GM23338 (cell line): ENCODE measurements around the gene SERPINI1. TPM values are rescaled to one million over a fixed set of nuclear protein-coding genes. Genes with fewer than 3 reads are reported as not detected.

ENCODE experiments used
- ATAC-seq: fragments of 200-7000 bp; cut with Tn5 transposase; 3 replicates; pipeline ENCODE4 v1.9.1; 2020
- DNase-seq: peaks from one replicate; pipeline ENCODE4 v3.0.0-alpha.2; 2015; ENCODE audit warnings: low spot score
- H2AFZ ChIP-seq: fragments of 200-600 bp; sonication (generic); 2 replicates; pipeline ENCODE4 v1.8.0; 2016; ENCODE audit warnings: antibody characterized with exemption, mild to moderate bottlenecking, moderate library complexity
- H3F3A ChIP-seq: fragments of 200-600 bp; sonication (generic); replicated peaks from 2 replicates; pipeline ENCODE4 v1.8.0; 2017; ENCODE audit warnings: antibody characterized with exemption, mixed run types, low read depth
- H3K27ac ChIP-seq: fragments of 200-600 bp; sonication (generic); 2 replicates; pipeline ENCODE4 v1.6.1; 2016; ENCODE audit warnings: low read depth
- H3K27me3 ChIP-seq: fragments of 200-600 bp; sonication (generic); 2 replicates; pipeline ENCODE4 v1.8.0; 2016; ENCODE audit warnings: mild to moderate bottlenecking, mixed run types, moderate library complexity; ENCODE audit not compliant: insufficient read depth
- H3K36me3 ChIP-seq: fragments of 200-600 bp; sonication (generic); 2 replicates; pipeline ENCODE4 v1.8.0; 2016; ENCODE audit warnings: mild to moderate bottlenecking; ENCODE audit not compliant: insufficient read depth
- H3K4me1 ChIP-seq: fragments of 200-600 bp; sonication (generic); 2 replicates; pipeline ENCODE4 v1.8.0; 2016; ENCODE audit warnings: mild to moderate bottlenecking, moderate library complexity; ENCODE audit not compliant: insufficient read depth
- H3K4me2 ChIP-seq: fragments of 200-600 bp; sonication (generic); 2 replicates; pipeline ENCODE4 v1.7.1; 2017; ENCODE audit warnings: mixed run types
- H3K4me3 ChIP-seq: fragments of 200-600 bp; sonication (generic); 2 replicates; pipeline ENCODE4 v1.6.1; 2016; ENCODE audit warnings: mixed run types
- H3K79me2 ChIP-seq: fragments of 200-600 bp; sonication (generic); replicated peaks from 2 replicates; pipeline ENCODE4 v1.8.0; 2017; ENCODE audit warnings: mild to moderate bottlenecking; ENCODE audit not compliant: insufficient read depth
- H3K9me2 ChIP-seq: fragments of 200-600 bp; sonication (generic); 2 replicates; pipeline ENCODE4 v1.8.0; 2017; ENCODE audit not compliant: insufficient read depth
- H4K20me1 ChIP-seq: fragments of 200-600 bp; sonication (generic); replicated peaks from 2 replicates; pipeline ENCODE4 v1.8.0; 2017; ENCODE audit warnings: mild to moderate bottlenecking; ENCODE audit not compliant: insufficient read depth
- H3K27ac Mint-ChIP-seq: 2 replicates; pipeline ENCODE4 v1.8.0; 2020; ENCODE audit warnings: inconsistent platforms, mild to moderate bottlenecking, moderate library complexity, mixed read lengths
- H3K27me3 Mint-ChIP-seq: 3 replicates; pipeline ENCODE4 v1.8.0; 2022; ENCODE audit warnings: low read depth, mild to moderate bottlenecking, moderate library complexity, mixed read lengths, inconsistent platforms; ENCODE audit not compliant: insufficient read depth, poor library complexity
- H3K36me3 Mint-ChIP-seq: 3 replicates; pipeline ENCODE4 v1.8.0; 2021; ENCODE audit warnings: low read depth, mild to moderate bottlenecking, inconsistent platforms, moderate library complexity, mixed read lengths
- H3K4me1 Mint-ChIP-seq: 3 replicates; pipeline ENCODE4 v1.8.0; 2020; ENCODE audit warnings: mild to moderate bottlenecking, inconsistent platforms, mixed read lengths
- H3K4me3 Mint-ChIP-seq: 3 replicates; pipeline ENCODE4 v1.8.0; 2021; ENCODE audit warnings: moderate library complexity, mild to moderate bottlenecking, inconsistent platforms, mixed read lengths
- H3K9me3 Mint-ChIP-seq: 3 replicates; pipeline ENCODE4 v1.8.0; 2020; ENCODE audit warnings: moderate library complexity, mild to moderate bottlenecking, inconsistent platforms, mixed read lengths
- CREB1 ChIP-seq: fragments of 250-450 bp; sonication (Bioruptor Pico); IDR thresholded peaks from 2 replicates; pipeline ENCODE4 v1.5.0; 2020; ENCODE audit warnings: low read depth, mild to moderate bottlenecking, moderate library complexity
- ETS1 ChIP-seq: IDR thresholded peaks from 2 replicates; pipeline ENCODE4 v1.6.1; 2016; ENCODE audit warnings: antibody characterized with exemption
- EZH2 ChIP-seq: fragments of 200-600 bp; sonication (generic); IDR thresholded peaks from one replicate; pipeline ENCODE4 v1.8.0; 2017; ENCODE audit warnings: antibody characterized with exemption, mild to moderate bottlenecking, low read depth; ENCODE audit not compliant: unreplicated experiment
- EZH2phosphoT487 ChIP-seq: fragments of 200-600 bp; sonication (generic); IDR thresholded peaks from one replicate; pipeline ENCODE4 v1.8.1; 2018; ENCODE audit warnings: antibody characterized with exemption; ENCODE audit not compliant: unreplicated experiment
- JUNB ChIP-seq: IDR thresholded peaks from one replicate; pipeline ENCODE4 v1.6.1; 2016; ENCODE audit warnings: antibody characterized with exemption; ENCODE audit not compliant: unreplicated experiment
- NANOG ChIP-seq: IDR thresholded peaks from 2 replicates; pipeline ENCODE4 v1.6.1; 2016; ENCODE audit warnings: antibody characterized with exemption, borderline replicate concordance
- POLR2AphosphoS5 ChIP-seq: IDR thresholded peaks from 2 replicates; pipeline ENCODE4 v1.6.1; 2016; ENCODE audit warnings: antibody characterized with exemption, low read depth
- STAT1 ChIP-seq: IDR thresholded peaks from one replicate; pipeline ENCODE4 v1.6.1; 2016; ENCODE audit warnings: antibody characterized with exemption; ENCODE audit not compliant: unreplicated experiment
- ZNF114 ChIP-seq: fragments of 250-450 bp; sonication (Bioruptor Pico); IDR thresholded peaks from 2 replicates; pipeline ENCODE4 v1.5.0; 2020; ENCODE audit warnings: mild to moderate bottlenecking, moderate library complexity
- ZNF331 ChIP-seq: fragments of 250-450 bp; sonication (Bioruptor Pico); IDR thresholded peaks from 2 replicates; pipeline ENCODE4 v1.5.0; 2020; ENCODE audit warnings: low read depth, mild to moderate bottlenecking, moderate library complexity
- ZNF462 ChIP-seq: fragments of 250-450 bp; sonication (Bioruptor Pico); IDR thresholded peaks from 2 replicates; pipeline ENCODE4 v1.5.0; 2020; ENCODE audit warnings: mild to moderate bottlenecking, moderate library complexity
- polyA plus RNA-seq: library from polyadenylated mRNA; unstranded; fragments of >200 nt; fragmentation: Nextera tagmentation; extraction: Ambion mirVana; gene quantifications from 2 replicates; pipeline ENCODE4 v1.2.1, GENCODE V29; 2016
- total RNA-seq: library from RNA; depleted of rRNA; stranded (reverse); fragments of >200 nt; shearing (Covaris generic); gene quantifications from 2 replicates; pipeline ENCODE4 v1.2.3, GENCODE V29; 2014
- TF ChIP-seq, protein P1 (sequence below): IDR thresholded peaks from one replicate; pipeline ENCODE4 v1.6.1; 2018; ENCODE audit warnings: antibody characterized with exemption; ENCODE audit not compliant: unreplicated experiment
- TF ChIP-seq, protein P2 (sequence below), 2 experiments: fragments of 200-600 bp in 1 of 2; sonication (generic) in 1 of 2; conservative IDR thresholded peaks; 2 replicates each; pipeline versions ENCODE4 v1.5.1 to v1.6.1; 2016 to 2017; ENCODE audit warnings: antibody characterized with exemption in 2 of 2, low read depth in 2 of 2, mild to moderate bottlenecking in 2 of 2, moderate library complexity in 1 of 2

SERPINI1 gene
- total and polyA plus RNA-seq, 2 experiments from 2014 or later: 9.2 to 26.6 TPM

GRCh38 chr3:167840247-167840646 lies 104.7 kb downstream of the SERPINI1 start:
- H3K4me3 ChIP-seq: no peak overlapping the region
- no peaks in the 10 kb centered on the region for H4K20me1 ChIP-seq
- no peaks in the 10 kb centered on the region for H3K27me3 ChIP-seq
- H2AFZ ChIP-seq: no peak overlapping the region
- H3K4me2 ChIP-seq: no peak overlapping the region
- no peaks in the 10 kb centered on the region for H3K9me2 ChIP-seq
- H3K9me3 Mint-ChIP-seq: no peaks in the 10 kb centered on the region
- TF ChIP-seq EZH2: no peak
- no peak for TF ChIP-seq ZNF331 (CRISPR knock-in tag)
- TF ChIP-seq CREB1 (CRISPR knock-in tag): no peak
- TF ChIP-seq, protein P1, sequence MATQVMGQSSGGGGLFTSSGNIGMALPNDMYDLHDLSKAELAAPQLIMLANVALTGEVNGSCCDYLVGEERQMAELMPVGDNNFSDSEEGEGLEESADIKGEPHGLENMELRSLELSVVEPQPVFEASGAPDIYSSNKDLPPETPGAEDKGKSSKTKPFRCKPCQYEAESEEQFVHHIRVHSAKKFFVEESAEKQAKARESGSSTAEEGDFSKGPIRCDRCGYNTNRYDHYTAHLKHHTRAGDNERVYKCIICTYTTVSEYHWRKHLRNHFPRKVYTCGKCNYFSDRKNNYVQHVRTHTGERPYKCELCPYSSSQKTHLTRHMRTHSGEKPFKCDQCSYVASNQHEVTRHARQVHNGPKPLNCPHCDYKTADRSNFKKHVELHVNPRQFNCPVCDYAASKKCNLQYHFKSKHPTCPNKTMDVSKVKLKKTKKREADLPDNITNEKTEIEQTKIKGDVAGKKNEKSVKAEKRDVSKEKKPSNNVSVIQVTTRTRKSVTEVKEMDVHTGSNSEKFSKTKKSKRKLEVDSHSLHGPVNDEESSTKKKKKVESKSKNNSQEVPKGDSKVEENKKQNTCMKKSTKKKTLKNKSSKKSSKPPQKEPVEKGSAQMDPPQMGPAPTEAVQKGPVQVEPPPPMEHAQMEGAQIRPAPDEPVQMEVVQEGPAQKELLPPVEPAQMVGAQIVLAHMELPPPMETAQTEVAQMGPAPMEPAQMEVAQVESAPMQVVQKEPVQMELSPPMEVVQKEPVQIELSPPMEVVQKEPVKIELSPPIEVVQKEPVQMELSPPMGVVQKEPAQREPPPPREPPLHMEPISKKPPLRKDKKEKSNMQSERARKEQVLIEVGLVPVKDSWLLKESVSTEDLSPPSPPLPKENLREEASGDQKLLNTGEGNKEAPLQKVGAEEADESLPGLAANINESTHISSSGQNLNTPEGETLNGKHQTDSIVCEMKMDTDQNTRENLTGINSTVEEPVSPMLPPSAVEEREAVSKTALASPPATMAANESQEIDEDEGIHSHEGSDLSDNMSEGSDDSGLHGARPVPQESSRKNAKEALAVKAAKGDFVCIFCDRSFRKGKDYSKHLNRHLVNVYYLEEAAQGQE: no peak
- TF ChIP-seq, protein P2, sequence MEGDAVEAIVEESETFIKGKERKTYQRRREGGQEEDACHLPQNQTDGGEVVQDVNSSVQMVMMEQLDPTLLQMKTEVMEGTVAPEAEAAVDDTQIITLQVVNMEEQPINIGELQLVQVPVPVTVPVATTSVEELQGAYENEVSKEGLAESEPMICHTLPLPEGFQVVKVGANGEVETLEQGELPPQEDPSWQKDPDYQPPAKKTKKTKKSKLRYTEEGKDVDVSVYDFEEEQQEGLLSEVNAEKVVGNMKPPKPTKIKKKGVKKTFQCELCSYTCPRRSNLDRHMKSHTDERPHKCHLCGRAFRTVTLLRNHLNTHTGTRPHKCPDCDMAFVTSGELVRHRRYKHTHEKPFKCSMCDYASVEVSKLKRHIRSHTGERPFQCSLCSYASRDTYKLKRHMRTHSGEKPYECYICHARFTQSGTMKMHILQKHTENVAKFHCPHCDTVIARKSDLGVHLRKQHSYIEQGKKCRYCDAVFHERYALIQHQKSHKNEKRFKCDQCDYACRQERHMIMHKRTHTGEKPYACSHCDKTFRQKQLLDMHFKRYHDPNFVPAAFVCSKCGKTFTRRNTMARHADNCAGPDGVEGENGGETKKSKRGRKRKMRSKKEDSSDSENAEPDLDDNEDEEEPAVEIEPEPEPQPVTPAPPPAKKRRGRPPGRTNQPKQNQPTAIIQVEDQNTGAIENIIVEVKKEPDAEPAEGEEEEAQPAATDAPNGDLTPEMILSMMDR (conservative IDR thresholded peaks at IDR 0.05; ENCODE audit: low read depth in 2 of 2): no peak
- TF ChIP-seq STAT1: no peak
- no peak for TF ChIP-seq ETS1
- TF ChIP-seq JUNB: no peak
- TF ChIP-seq ZNF462: no peak
- no peak for TF ChIP-seq NANOG
- TF ChIP-seq ZNF114 (CRISPR knock-in tag): no peak
- no peak for TF ChIP-seq EZH2phosphoT487
- no peak for TF ChIP-seq POLR2AphosphoS5
- H3K4me1 ChIP-seq: no peaks in the 10 kb centered on the region
- no peak for DNase-seq
- H3K4me3 Mint-ChIP-seq: no peak overlapping the region
- peaks cover 2% of the 10 kb centered on the region for H3K27me3 Mint-ChIP-seq
- H3K36me3 ChIP-seq: no peaks in the 10 kb centered on the region
- no peak overlapping the region for H3K27ac Mint-ChIP-seq
- H3K79me2 ChIP-seq: no peaks in the 10 kb centered on the region
- H3K27ac ChIP-seq: no peak overlapping the region
- no peak for ATAC-seq
- no peaks in the 10 kb centered on the region for H3K36me3 Mint-ChIP-seq
- H3K4me1 Mint-ChIP-seq: no peaks in the 10 kb centered on the region
- H3F3A ChIP-seq: no peaks in the 10 kb centered on the region
